Hematopoietic multipotent progenitor cell treated with erythropoietin and hydrocortisone succinate and interleukin-3 and kit ligand, for 8 days (in vitro differentiated cells): Measurements from ENCODE around the gene CEP164.

Experiments
- DNase-seq: peaks from one replicate; pipeline ENCODE4 v3.0.0-alpha.2; 2015

The CEP164 gene

GRCh38 chr11:117327567-117328374 is at the start of gene CEP164:
Gene CEP164, plus strand, starts transcription at chr11:117327854. Its CDS starts 10,733 bp downstream, at chr11:117338587.
- DNase-seq, result peak; percentile 99

GRCh38 chr11:117278347-117278746 is 49.3 kb upstream of the CEP164 start:
- DNase-seq, result no peak

- no peak for DNase-seq
These were observed 47.8 kb upstream of the CEP164 start for GRCh38 chr11:117279711-117280376.

DNA sequence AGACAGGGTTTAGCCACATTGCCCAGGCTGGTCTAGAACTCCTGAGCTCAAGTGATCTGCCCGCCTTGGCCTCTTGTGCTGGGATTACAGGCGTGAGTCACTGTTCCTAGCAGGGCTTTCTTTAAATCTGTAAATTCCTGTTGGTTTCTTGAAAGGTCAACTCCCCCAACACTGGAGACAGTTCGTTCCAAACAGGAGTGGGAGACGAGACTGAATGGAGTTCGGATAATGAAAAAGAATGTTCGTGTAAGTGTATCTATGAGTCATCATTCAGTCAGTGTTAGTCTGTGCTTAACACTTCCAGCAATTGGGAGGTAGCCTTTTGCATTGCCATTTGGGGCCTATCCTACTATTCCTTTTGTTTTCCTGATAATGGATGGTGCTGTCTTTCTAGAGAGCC is 46.5 kb upstream of the CEP164 start:
- DNase-seq, result no peak

- no peak for DNase-seq
These were observed 45.8 kb upstream of the CEP164 start for GRCh38 chr11:117281869-117282268.

DNA sequence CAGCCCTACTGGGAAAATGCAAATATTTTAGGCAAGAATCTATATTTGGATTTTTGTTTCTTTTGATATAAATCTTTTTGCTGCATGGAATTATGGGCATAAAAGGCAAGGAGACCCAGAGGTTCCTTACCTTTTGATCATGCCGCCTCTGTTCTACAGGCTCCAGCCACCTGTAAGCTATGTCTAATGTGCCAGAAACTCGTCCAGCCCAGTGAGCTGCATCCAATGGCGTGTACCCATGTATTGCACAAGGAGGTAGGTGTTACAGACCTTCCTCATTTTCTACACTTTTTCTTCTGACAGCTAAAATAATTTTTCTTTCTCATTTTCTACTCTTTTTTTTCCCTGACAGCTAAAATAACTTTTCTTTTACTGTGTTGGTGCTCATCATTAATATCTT is 44.7 kb upstream of the CEP164 start:
- no peak for DNase-seq

GRCh38 chr11:117284053-117284452 is 43.6 kb upstream of the CEP164 start:
- no peak for DNase-seq

DNA sequence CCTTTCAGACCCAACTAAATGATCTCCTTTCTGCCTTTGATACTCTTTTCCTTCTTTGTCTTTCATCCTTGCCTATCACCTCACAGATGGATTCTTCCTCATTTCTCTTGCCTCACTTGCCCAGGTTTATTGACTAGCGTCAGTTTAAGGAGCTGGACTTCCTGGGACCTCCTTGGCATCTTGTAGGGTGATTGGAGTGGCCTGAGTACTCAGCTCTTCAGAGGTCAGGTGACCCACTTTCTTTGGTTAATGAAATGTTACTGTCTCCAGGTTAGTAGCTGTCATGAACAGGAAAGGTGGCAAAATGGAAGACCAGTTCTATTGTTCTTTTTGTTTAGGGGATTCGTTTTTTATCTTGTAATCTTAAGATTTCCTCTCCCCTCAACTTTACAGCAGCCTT is 41.1 kb upstream of the CEP164 start:
- no peak for DNase-seq

DNA sequence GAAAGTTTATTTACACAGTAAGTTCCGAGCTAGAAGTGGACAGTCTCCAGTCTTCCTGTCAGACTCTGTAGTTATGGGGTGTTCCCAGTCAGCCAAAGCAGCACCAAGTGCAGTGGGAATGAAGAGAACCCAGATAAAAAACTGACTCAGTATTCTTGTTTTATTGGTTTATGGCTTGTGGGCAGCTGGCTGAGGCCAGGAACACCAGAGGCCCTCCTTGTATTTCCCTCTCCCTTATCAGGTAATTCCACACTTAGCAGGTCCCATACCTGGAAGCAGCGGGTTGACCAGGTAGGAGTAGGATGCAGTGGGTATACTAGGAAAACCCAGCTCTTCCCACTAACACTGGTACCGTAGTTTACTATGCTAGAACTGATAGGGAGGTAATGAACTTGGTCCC is 40.0 kb upstream of the CEP164 start:
- no peak for DNase-seq

GRCh38 chr11:117289795-117290194 is 37.9 kb upstream of the CEP164 start:
- DNase-seq, result no peak

- no peak for DNase-seq
These were observed 36.8 kb upstream of the CEP164 start, which contains the start of gene BACE1-AS for GRCh38 chr11:117290809-117291396. Gene BACE1-AS, plus strand, starts transcription at chr11:117291346.

GRCh38 chr11:117292616-117293015 is 35.0 kb upstream of the CEP164 start:
- DNase-seq, result no peak

GRCh38 chr11:117295438-117296137 is 32.1 kb upstream of the CEP164 start:
- DNase-seq, result no peak

GRCh38 chr11:117296881-117297280 is 30.8 kb upstream of the CEP164 start:
- no peak for DNase-seq

DNA sequence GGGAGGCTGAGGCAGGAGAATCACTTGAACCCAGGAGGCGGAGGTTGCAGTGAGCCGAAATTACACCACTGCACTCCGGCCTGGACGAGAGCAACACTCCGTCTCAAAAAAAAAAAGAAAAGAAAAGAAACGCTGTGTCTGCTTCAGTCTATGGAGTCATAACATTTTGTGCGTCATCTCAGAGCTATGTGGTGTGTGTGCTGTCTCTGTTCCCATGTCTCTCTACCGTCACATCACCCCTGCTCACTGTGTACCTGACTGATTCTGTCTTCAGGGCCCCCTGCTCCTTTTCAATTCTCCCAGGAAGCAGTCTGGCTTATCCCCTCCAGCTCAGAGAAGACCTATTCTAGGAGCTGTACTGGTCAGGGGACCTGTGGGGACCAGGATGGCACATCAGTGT is 29.5 kb upstream of the CEP164 start:
- DNase-seq, result no peak

- no peak for DNase-seq
These were observed 28.0 kb upstream of the CEP164 start for GRCh38 chr11:117299351-117300282.

DNA sequence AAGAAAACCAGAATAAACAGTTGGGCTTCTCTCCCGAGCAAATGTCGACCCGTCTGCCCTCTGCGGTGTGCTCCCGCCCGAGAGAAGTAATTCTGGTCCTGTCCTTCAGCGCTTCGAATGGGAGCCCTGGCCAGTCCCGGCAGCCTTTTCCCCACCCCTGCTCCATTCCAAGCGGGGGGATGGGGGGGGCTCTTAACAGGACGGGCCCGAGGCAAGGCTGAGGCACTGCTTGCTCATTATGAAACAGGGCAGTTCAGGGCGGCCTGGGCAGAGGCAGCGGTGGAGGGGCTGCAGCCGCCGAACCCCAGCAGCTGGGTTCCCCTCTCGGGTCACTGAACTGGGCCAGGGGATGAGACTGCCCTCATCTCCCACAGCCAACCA is 27.4 kb upstream of the CEP164 start:
- DNase-seq, result no peak

DNA sequence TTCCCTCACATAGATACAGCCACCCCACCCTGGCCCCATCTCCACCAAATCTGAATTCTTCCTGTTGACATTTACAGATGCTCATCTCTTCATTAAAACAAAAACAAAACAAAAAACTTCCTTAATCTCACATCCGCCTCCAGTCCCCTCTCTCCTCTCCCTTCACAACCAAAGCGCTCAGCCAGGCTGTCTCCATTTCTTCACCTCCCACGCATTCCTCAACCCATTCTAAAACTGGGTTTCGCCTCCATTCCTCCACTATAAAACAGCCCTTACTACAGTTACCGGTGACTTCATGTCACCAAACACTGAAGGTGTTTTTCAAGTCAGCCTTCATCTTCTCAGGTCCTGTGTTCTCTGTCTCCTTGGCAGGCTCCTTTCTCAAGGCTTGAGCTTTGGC is 26.9 kb upstream of the CEP164 start:
- DNase-seq, result no peak

DNA sequence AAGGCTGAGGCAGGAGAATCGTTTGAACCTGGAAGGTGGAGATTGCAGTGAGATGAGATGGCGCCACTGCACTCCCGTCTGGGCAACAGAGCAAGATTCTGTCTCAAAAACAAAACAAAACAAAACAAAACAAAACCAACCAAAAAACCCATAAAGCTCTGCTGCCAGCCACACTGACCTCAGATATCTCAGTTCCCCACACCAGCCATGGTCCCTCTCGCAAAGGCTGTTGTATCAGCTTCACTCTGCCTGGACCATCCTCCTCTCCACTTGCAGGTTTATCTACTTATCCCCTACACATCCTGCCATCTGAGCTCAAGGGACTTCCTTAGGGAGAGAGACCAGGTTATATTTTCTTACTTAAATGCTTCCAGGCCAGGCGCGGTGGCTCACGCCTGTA is 25.4 kb upstream of the CEP164 start:
- DNase-seq, result no peak

DNA sequence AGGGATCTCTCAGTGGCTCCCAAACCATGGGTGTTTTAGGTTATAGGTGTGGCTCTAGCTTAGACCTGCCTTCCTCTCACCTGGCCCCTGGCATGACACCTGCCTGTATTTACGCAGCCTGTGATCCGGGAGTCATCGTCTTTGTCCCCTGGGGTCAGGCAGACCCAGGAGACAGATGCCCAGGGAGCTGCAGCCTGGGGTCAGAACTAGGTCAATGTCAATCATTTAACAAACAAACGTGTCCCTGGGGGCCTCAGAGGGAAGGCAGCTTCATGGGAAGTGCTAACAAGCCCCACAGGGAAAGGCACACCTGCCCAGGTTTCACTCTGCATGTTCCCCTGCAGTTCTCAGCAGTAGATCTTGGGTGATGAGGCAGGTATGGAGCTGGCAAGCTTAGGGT is 24.6 kb upstream of the CEP164 start:
- no peak for DNase-seq

DNA sequence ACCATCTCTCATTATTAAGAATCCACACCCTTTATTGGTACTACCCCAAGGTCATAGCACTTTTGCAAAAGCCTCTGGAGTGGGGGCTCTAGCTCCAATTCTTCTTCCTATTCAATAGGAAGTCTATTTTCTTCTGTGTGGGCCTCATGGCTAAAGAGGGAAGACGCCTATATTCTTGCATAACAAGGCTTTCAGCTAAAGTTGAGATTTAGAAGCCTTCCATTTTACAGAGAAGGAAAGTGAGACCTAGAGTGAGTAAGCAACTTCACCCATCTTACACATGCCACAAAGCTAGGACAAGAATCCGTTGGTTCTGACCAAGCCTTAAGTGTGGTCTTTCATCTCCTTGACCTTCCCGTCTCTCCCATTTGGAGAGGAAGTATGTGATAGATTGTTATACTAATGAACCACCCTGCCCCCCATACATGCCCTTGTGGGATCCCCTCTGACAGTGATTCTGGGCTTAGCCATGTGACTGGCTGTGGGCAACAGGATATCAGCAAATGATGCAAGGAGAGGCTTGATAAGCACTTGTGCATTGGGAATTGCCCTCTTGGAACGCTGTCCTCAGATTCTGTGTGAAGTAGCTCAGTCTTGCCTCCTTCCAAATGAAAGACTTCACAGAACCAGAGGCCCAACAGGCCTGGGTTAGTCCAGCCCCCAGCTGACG is 23.9 kb upstream of the CEP164 start:
- DNase-seq, result no peak

DNA sequence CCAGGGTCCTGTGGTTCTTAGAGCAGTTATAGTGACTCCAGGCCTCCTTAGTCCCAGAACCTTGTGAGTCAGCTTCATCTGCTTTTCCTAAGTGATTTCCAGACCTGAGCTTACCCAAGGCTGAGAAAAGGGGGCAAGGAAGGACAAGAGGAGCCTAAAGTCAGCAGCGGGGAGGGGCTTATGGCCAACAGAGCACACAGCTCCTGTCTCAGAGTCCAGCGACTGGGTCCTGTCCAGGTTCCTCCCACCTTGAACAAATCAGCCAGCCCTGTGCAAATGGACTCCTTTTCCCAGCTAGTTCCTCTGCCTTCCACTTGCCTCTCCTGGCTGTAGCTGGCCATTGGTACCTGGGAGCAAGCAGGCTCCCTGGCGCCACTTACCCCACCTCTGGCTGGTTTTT is 22.5 kb upstream of the CEP164 start:
- DNase-seq, result no peak
